Breast epithelium (tissue), 3 donors: ENCODE data around the gene TPCN2.

Experiments used
- POLR2A ChIP-seq: fragments of 450-650 bp; IDR thresholded peaks from one replicate; pipeline ENCODE4 v1.6.1; 2016; ENCODE audit warnings: antibody characterized with exemption, mild to moderate bottlenecking, moderate library complexity
- TF ChIP-seq, protein P1 (sequence below), 3 donors: fragments of 450-650 bp; IDR thresholded peaks; one replicate each; pipeline ENCODE4 v1.5.1; 2016 to 2017; ENCODE audit warnings: antibody characterized with exemption in 3 of 3, mild to moderate bottlenecking in 3 of 3, moderate library complexity in 3 of 3

DNA sequence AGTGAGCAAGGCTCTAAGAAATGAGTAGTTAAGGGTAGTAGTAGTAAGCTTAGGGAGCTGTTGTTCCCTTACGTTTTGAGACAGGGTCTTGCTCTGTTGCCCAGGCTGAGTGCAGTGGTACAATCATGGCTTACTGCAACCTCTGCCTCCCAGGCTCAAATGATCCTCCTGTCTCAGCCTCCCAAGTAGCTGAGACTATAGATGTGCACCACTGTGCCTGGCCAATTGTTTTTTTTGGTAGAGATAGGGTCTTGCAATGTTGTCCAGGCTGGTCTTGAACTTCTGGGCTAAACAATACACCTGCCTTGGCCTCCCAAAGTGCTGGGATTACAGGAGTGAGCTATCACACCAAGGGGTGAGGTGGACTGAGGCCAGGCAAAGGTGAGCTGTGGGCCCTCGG is 117.0 kb downstream of the TPCN2 start:
- TF ChIP-seq, protein P1, sequence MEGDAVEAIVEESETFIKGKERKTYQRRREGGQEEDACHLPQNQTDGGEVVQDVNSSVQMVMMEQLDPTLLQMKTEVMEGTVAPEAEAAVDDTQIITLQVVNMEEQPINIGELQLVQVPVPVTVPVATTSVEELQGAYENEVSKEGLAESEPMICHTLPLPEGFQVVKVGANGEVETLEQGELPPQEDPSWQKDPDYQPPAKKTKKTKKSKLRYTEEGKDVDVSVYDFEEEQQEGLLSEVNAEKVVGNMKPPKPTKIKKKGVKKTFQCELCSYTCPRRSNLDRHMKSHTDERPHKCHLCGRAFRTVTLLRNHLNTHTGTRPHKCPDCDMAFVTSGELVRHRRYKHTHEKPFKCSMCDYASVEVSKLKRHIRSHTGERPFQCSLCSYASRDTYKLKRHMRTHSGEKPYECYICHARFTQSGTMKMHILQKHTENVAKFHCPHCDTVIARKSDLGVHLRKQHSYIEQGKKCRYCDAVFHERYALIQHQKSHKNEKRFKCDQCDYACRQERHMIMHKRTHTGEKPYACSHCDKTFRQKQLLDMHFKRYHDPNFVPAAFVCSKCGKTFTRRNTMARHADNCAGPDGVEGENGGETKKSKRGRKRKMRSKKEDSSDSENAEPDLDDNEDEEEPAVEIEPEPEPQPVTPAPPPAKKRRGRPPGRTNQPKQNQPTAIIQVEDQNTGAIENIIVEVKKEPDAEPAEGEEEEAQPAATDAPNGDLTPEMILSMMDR (IDR thresholded peaks at IDR 0.05), result no peak
- TF ChIP-seq POLR2A, result no peak
